Neural cell (in vitro differentiated cells): ENCODE measurements around the gene MMP14. TPM values are rescaled to one million over a fixed set of nuclear protein-coding genes. Genes with fewer than 3 reads are reported as not detected.

Experiments used
- H2AFZ ChIP-seq: fragments of 200-600, 300-800 bp; sonication (generic), shearing (Covaris generic); 2 replicates; pipeline ENCODE4 v1.6.0; 2014; ENCODE audit warnings: low read depth, mild to moderate bottlenecking, antibody characterized with exemption, low read length, moderate library complexity
- H3F3A ChIP-seq: fragments of 200-600 bp; shearing (Covaris generic); 2 replicates; pipeline ENCODE4 v1.6.1; 2016; ENCODE audit warnings: mild to moderate bottlenecking, moderate library complexity, mixed read lengths, antibody characterized with exemption, low read length; ENCODE audit not compliant: insufficient read depth, poor library complexity, severe bottlenecking
- H3K27ac ChIP-seq: fragments of 200-600, 300-800 bp; sonication (generic), shearing (Covaris generic); 2 replicates; pipeline ENCODE4 v1.5.1; 2014; ENCODE audit warnings: mild to moderate bottlenecking, low read length, moderate library complexity
- H3K27me3 ChIP-seq: fragments of 300-800, 200-600 bp; sonication (generic), shearing (Covaris generic); 2 replicates; pipeline ENCODE4 v1.6.0; 2014; ENCODE audit warnings: mild to moderate bottlenecking, low read depth, low read length, moderate library complexity; ENCODE audit not compliant: insufficient read depth
- H3K36me3 ChIP-seq: fragments of 300-800, 200-600 bp; sonication (generic), shearing (Covaris generic); 2 replicates; pipeline ENCODE4 v1.5.1; 2014; ENCODE audit warnings: mild to moderate bottlenecking, antibody characterized with exemption, low read length, moderate library complexity; ENCODE audit not compliant: insufficient read depth
- H3K4me2 ChIP-seq: fragments of 300-800, 200-600 bp; sonication (generic), shearing (Covaris generic); 2 replicates; pipeline ENCODE4 v1.6.0; 2014; ENCODE audit warnings: mild to moderate bottlenecking, low read length
- H3K4me3 ChIP-seq: fragments of 300-800, 200-600 bp; sonication (generic), shearing (Covaris generic); 2 replicates; pipeline ENCODE4 v1.5.1; 2014; ENCODE audit warnings: mild to moderate bottlenecking, low read length, moderate library complexity
- H3K79me2 ChIP-seq: fragments of 200-600 bp; shearing (Covaris generic); replicated peaks from 2 replicates; pipeline ENCODE4 v1.6.0; 2014; ENCODE audit warnings: mild to moderate bottlenecking, low read length, moderate library complexity; ENCODE audit not compliant: insufficient read depth
- H3K9ac ChIP-seq: fragments of 300-800, 200-600 bp; sonication (generic), shearing (Covaris generic); 2 replicates; pipeline ENCODE4 v1.6.1; 2016; ENCODE audit warnings: mild to moderate bottlenecking, low read length, mixed read lengths
- H3K9me2 ChIP-seq: fragments of 200-600 bp; shearing (Covaris generic); 2 replicates; pipeline ENCODE4 v1.6.1; 2016; ENCODE audit warnings: mild to moderate bottlenecking, low read length, mixed read lengths; ENCODE audit not compliant: insufficient read depth
- H3K9me3 ChIP-seq: fragments of 200-600, 300-800 bp; sonication (generic), shearing (Covaris generic); 2 replicates; pipeline ENCODE4 v1.6.1; 2016; ENCODE audit warnings: mild to moderate bottlenecking, mixed run types, low read length, moderate library complexity, mixed read lengths
- H4K20me1 ChIP-seq: fragments of 200-600 bp; shearing (Covaris generic); 2 replicates; pipeline ENCODE4 v1.6.1; 2016; ENCODE audit warnings: mild to moderate bottlenecking, mixed run types; ENCODE audit not compliant: insufficient read depth
- EP300 ChIP-seq: fragments of 450-650 bp; conservative IDR thresholded peaks from 2 replicates; pipeline ENCODE4 v1.6.1; 2014; ENCODE audit warnings: antibody characterized with exemption, mild to moderate bottlenecking, moderate library complexity; ENCODE audit not compliant: poor library complexity, severe bottlenecking
- EZH2 ChIP-seq: fragments of 200-600, 300-800 bp; shearing (Covaris generic), sonication (generic); IDR thresholded peaks from 2 replicates; pipeline ENCODE4 v1.6.1; 2014; ENCODE audit warnings: antibody characterized with exemption, low read length, borderline replicate concordance, mild to moderate bottlenecking; ENCODE audit not compliant: insufficient read depth, poor library complexity, severe bottlenecking
- MXI1 ChIP-seq: fragments of 450-650 bp; conservative IDR thresholded peaks from 2 replicates; pipeline ENCODE4 v1.6.1; 2014; ENCODE audit warnings: antibody characterized with exemption, mild to moderate bottlenecking; ENCODE audit not compliant: poor library complexity, severe bottlenecking
- POLR2AphosphoS5 ChIP-seq: IDR thresholded peaks from 2 replicates; pipeline ENCODE4 v1.6.1; 2012
- RAD21 ChIP-seq: fragments of 450-650 bp; conservative IDR thresholded peaks from 2 replicates; pipeline ENCODE4 v1.6.1; 2014; ENCODE audit warnings: antibody characterized with exemption, mild to moderate bottlenecking, moderate library complexity
- REST ChIP-seq: IDR thresholded peaks from 2 replicates; pipeline ENCODE4 v1.6.1; 2012; ENCODE audit warnings: borderline replicate concordance
- SMC3 ChIP-seq: fragments of 450-650 bp; conservative IDR thresholded peaks from 2 replicates; pipeline ENCODE4 v1.6.1; 2014; ENCODE audit warnings: antibody characterized with exemption, mild to moderate bottlenecking, moderate library complexity; ENCODE audit not compliant: poor library complexity
- TAF1 ChIP-seq: IDR thresholded peaks from 2 replicates; pipeline ENCODE4 v1.6.1; 2012; ENCODE audit warnings: low read depth
- polyA plus RNA-seq: library from polyadenylated mRNA; depleted of rRNA; stranded (reverse); fragments of >200 nt; gene quantifications from 2 replicates; pipeline ENCODE4 v1.2.3, GENCODE V29; 2014
- TF ChIP-seq, protein P1 (sequence below): fragments of 450-650 bp; IDR thresholded peaks from 2 replicates; pipeline ENCODE4 v1.5.1; 2014; ENCODE audit warnings: antibody characterized with exemption, mild to moderate bottlenecking, moderate library complexity; ENCODE audit not compliant: poor library complexity, severe bottlenecking

MMP14 gene
- polyA plus RNA-seq, 1 donor from 2014 or later = 1.5 TPM

DNA sequence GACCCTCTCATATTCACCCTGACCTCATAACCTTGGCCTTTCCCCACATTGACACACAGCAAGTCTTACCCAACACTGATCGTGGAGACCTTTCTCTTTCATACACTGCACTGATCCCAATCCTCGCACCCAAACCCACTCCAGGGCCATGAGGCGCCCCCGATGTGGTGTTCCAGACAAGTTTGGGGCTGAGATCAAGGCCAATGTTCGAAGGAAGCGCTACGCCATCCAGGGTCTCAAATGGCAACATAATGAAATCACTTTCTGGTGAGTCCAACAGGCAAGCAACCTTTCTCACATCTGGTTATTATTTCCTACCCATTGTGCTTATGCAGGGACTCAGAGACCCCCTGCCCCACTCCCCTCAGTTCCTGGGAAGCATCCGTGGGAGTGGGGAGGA is 5.4 kb downstream of the MMP14 start:
- Histone ChIP-seq H3K9me2 (no peaks in the 10 kb centered on the region), H3K36me3 (no peaks in the 10 kb centered on the region), H3K9me3 (no peaks in the 10 kb centered on the region), H3K27ac (no peak overlapping the region), H3K9ac (no peak overlapping the region), H2AFZ (no peak overlapping the region), H3K4me2 (no peak overlapping the region), H3K27me3 (peaks cover 22% of the 10 kb centered on the region), H3F3A (no peaks in the 10 kb centered on the region), H3K79me2 (no peaks in the 10 kb centered on the region), H4K20me1 (no peaks in the 10 kb centered on the region), H3K4me3 (no peak overlapping the region)
- TF ChIP-seq, protein P1, sequence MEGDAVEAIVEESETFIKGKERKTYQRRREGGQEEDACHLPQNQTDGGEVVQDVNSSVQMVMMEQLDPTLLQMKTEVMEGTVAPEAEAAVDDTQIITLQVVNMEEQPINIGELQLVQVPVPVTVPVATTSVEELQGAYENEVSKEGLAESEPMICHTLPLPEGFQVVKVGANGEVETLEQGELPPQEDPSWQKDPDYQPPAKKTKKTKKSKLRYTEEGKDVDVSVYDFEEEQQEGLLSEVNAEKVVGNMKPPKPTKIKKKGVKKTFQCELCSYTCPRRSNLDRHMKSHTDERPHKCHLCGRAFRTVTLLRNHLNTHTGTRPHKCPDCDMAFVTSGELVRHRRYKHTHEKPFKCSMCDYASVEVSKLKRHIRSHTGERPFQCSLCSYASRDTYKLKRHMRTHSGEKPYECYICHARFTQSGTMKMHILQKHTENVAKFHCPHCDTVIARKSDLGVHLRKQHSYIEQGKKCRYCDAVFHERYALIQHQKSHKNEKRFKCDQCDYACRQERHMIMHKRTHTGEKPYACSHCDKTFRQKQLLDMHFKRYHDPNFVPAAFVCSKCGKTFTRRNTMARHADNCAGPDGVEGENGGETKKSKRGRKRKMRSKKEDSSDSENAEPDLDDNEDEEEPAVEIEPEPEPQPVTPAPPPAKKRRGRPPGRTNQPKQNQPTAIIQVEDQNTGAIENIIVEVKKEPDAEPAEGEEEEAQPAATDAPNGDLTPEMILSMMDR = no peak
- TF ChIP-seq MXI1 (no peak), REST (no peak), SMC3 (no peak), RAD21 (no peak), TAF1 (no peak)

- Histone ChIP-seq H3K27me3 (peaks cover 15% of the 10 kb centered on the region), H3K27ac (no peak overlapping the region), H3K36me3 (no peaks in the 10 kb centered on the region), H3K9me3 (no peaks in the 10 kb centered on the region), H3K9ac (no peak overlapping the region), H3F3A (no peaks in the 10 kb centered on the region), H2AFZ (no peak overlapping the region), H3K4me2 (no peak overlapping the region), H3K4me3 (no peak overlapping the region), H3K79me2 (no peaks in the 10 kb centered on the region), H4K20me1 (no peaks in the 10 kb centered on the region), H3K9me2 (no peaks in the 10 kb centered on the region)
- TF ChIP-seq SMC3 (no peak), EZH2 (no peak), TAF1 (no peak), REST (no peak), POLR2AphosphoS5 (no peak), EP300 (no peak), MXI1 (no peak), RAD21 (no peak)
- TF ChIP-seq, protein P1 = no peak
These were observed 6.1 kb downstream of the MMP14 start for GRCh38 chr14:22842211-22843122.
